Activated naive CD8-positive, alpha-beta T cell treated with anti-CD3 and anti-CD28 coated beads, Interleukin-2, amount 10 ng/mL, durations not matched to agents 7 days and 5 days (primary cell): ENCODE measurements around the gene FAM222A. TPM values are rescaled to one million over a fixed set of nuclear protein-coding genes. Genes with fewer than 3 reads are reported as not detected.

ENCODE experiments used
- total RNA-seq, 2 experiments: library from RNA; stranded (reverse); gene quantifications; one replicate each; pipeline ENCODE4 v1.2.3, GENCODE V29; 2021

FAM222A gene
- total RNA-seq, 2 experiments from 2014 or later = 0.96 to 1.1 TPM

Other genes starting within 250 kb of the FAM222A start
- gene KCTD10, start 236.5 kb upstream of the FAM222A start, total RNA-seq = 10 to 100 TPM; 34.8 to 39.8 TPM
- 10 to 100 TPM; 40.0 to 41.7 TPM for gene UBE3B, start 236.2 kb upstream of the FAM222A start, total RNA-seq
- 10 to 100 TPM; 31.8 to 32.4 TPM for gene MMAB, start 140.3 kb upstream of the FAM222A start, total RNA-seq
- gene MVK, start 140.0 kb upstream of the FAM222A start, total RNA-seq = 10 to 100 TPM; 22.4 to 22.6 TPM
- not detected for gene TRPV4, start 119.6 kb downstream of the FAM222A start, total RNA-seq
- gene GLTP, start 166.7 kb downstream of the FAM222A start, total RNA-seq = 10 to 100 TPM; 18.3 to 20.2 TPM
- gene TCHP, start 186.4 kb downstream of the FAM222A start, total RNA-seq = 10 to 100 TPM; 34.4 to 37.2 TPM